ENCODE data around the gene SMYD1. TPM values are rescaled to one million over a fixed set of nuclear protein-coding genes. Genes with fewer than 3 reads are reported as not detected.

Gene SMYD1
- total RNA-seq, 1 experiment from 2014 or later, result not detected

DNA sequence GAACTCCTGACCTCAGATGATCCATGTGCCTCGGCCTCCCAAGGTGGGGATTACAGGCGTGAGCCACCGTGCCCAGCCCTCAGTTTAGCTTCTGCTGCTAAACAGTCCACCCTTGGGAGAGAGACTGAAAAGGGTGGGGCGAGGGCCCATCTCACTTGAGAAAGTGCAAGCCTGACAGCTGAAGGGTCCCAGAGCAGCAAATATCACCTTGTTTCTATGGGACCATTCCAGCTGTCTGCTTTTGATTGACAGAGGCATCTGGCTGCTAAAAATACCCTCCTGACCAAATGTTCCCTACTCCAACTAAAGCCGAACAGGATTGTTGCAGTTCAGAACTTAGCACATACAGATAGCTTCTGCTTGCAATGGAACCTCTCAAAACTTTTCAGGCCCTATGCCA, 436 bp upstream of the SMYD1 start:
- H3K9me2 ChIP-seq (ENCODE audit: insufficient read depth), result no peaks in the 10 kb centered on the region
- POLR2A ChIA-PET, result no interaction called here
- H3K4me3 ChIP-seq (replicated peaks in 1 of 2; ENCODE audit: low read depth in 1 of 2, low read length in 2 of 2), result no peak overlapping the region
- no peaks in the 10 kb centered on the region for H3K36me3 ChIP-seq (ENCODE audit: control insufficient read depth in 1 of 2, insufficient read depth in 2 of 2, low read length in 2 of 2)
- CTCF ChIA-PET, result no interaction called here
- H3K27ac ChIP-seq (ENCODE audit: low read depth, low read length), result no peak overlapping the region
- no peaks in the 10 kb centered on the region for H3K79me2 ChIP-seq (ENCODE audit: insufficient read depth, low read length)
- H3K4me1 ChIP-seq (ENCODE audit: control insufficient read depth in 1 of 2, insufficient read depth in 2 of 2, low read length in 2 of 2), result no peaks in the 10 kb centered on the region
- DNase-seq (ENCODE audit: low read depth, low spot score), result no peak
- intact Hi-C loops (cut with micrococcal nuclease), result loop anchor here (10.0 kb wide), 1 partner anchor 388 kb away; the partner anchor contains the start of gene FOXI3
- no peak overlapping the region for H2AFZ ChIP-seq (ENCODE audit: low read depth, low read length, poor library complexity, severe bottlenecking)
- H3K4me2 ChIP-seq (ENCODE audit: low read length), result no peak overlapping the region
- no peaks in the 10 kb centered on the region for H4K20me1 ChIP-seq (ENCODE audit: insufficient read depth)
- no peak for TF ChIP-seq ZNF274 (IDR thresholded peaks at IDR 0.05; ENCODE audit: low read depth, low read length)
- no peak for TF ChIP-seq ZFX (IDR thresholded peaks at IDR 0.05)
- TF ChIP-seq SIN3A (IDR thresholded peaks at IDR 0.05; ENCODE audit: low read depth), result no peak
- TF ChIP-seq, protein P1, sequence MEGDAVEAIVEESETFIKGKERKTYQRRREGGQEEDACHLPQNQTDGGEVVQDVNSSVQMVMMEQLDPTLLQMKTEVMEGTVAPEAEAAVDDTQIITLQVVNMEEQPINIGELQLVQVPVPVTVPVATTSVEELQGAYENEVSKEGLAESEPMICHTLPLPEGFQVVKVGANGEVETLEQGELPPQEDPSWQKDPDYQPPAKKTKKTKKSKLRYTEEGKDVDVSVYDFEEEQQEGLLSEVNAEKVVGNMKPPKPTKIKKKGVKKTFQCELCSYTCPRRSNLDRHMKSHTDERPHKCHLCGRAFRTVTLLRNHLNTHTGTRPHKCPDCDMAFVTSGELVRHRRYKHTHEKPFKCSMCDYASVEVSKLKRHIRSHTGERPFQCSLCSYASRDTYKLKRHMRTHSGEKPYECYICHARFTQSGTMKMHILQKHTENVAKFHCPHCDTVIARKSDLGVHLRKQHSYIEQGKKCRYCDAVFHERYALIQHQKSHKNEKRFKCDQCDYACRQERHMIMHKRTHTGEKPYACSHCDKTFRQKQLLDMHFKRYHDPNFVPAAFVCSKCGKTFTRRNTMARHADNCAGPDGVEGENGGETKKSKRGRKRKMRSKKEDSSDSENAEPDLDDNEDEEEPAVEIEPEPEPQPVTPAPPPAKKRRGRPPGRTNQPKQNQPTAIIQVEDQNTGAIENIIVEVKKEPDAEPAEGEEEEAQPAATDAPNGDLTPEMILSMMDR (IDR thresholded peaks at IDR 0.05 in 2 of 3, conservative IDR thresholded peaks at IDR 0.05 in 1 of 3; ENCODE audit: borderline replicate concordance in 1 of 3, insufficient read depth in 1 of 3, low read depth in 2 of 3, low read length in 2 of 3), result no peak
- no peak for TF ChIP-seq YY1 (IDR thresholded peaks at IDR 0.05; ENCODE audit: extremely low read depth, insufficient replicate concordance, low read depth, low read length)
- no peak for TF ChIP-seq EGR1 (IDR thresholded peaks at IDR 0.05; ENCODE audit: low read depth)
- H3K9ac ChIP-seq (ENCODE audit: low read length), result no peak overlapping the region
- BruUV-seq (replicated peaks), result no TSS peak
- no peaks in the 10 kb centered on the region for H3K27me3 ChIP-seq (ENCODE audit: insufficient read depth, low read length)
- ATAC-seq, result no peak
- RAD21 ChIA-PET (ENCODE audit: low non-redundant PET in 1 of 2, low total read pairs in 2 of 2, uncharacterized antibody in 2 of 2, unreplicated experiment in 2 of 2), result no interaction called here
- no peaks in the 10 kb centered on the region for H3K9me3 ChIP-seq (ENCODE audit: control insufficient read depth in 1 of 2, insufficient read depth in 1 of 2, low read depth in 1 of 2, low read length in 2 of 2)

DNA sequence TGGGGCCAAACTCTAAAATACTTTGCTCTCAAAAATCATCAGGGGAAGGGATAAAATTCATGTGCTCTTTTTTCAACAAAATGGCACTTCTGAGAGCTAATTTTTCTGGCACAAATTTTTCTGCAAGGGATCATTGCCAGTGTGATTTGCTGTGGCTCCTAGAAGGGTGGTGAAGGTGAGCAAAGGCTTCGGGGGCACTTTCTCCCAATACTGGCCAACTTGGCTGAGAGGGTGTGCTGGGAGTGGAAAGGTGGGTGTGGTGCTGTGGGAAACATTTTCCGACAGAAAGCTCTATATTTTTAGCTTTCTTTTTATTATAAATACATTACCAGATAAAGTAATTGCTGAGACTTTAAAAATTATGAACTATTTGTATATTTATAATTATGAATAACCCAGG, 419 bp downstream of the SMYD1 start:
- DNase-seq (ENCODE audit: low read depth, low spot score) (no peak), ATAC-seq (no peak)
- ChIA-PET POLR2A (no interaction called here), CTCF (interaction anchor here (2.4 kb wide), 1 partner anchor 8 kb away, joined by 11 read pairs; no protein-coding TSS in a partner anchor), RAD21 (ENCODE audit: low non-redundant PET in 1 of 2, low total read pairs in 2 of 2, uncharacterized antibody in 2 of 2, unreplicated experiment in 2 of 2) (no interaction called here)
- no peaks in the 10 kb centered on the region for H3K27me3 ChIP-seq (ENCODE audit: insufficient read depth, low read length)
- no peak overlapping the region for H3K27ac ChIP-seq (ENCODE audit: low read depth, low read length)
- no peak overlapping the region for H3K4me3 ChIP-seq (replicated peaks in 1 of 2; ENCODE audit: low read depth in 1 of 2, low read length in 2 of 2)
- no peaks in the 10 kb centered on the region for H3K9me3 ChIP-seq (ENCODE audit: control insufficient read depth in 1 of 2, insufficient read depth in 1 of 2, low read depth in 1 of 2, low read length in 2 of 2)
- no peaks in the 10 kb centered on the region for H3K79me2 ChIP-seq (ENCODE audit: insufficient read depth, low read length)
- H3K9ac ChIP-seq (ENCODE audit: low read length), result no peak overlapping the region
- no peaks in the 10 kb centered on the region for H3K36me3 ChIP-seq (ENCODE audit: control insufficient read depth in 1 of 2, insufficient read depth in 2 of 2, low read length in 2 of 2)
- no peaks in the 10 kb centered on the region for H3K4me1 ChIP-seq (ENCODE audit: control insufficient read depth in 1 of 2, insufficient read depth in 2 of 2, low read length in 2 of 2)
- H4K20me1 ChIP-seq (ENCODE audit: insufficient read depth), result no peaks in the 10 kb centered on the region
- no TSS peak for BruUV-seq (replicated peaks)
- H2AFZ ChIP-seq (ENCODE audit: low read depth, low read length, poor library complexity, severe bottlenecking), result no peak overlapping the region
- intact Hi-C loops (cut with micrococcal nuclease), result loop anchor here (10.0 kb wide), 1 partner anchor 387 kb away; the partner anchor contains the start of gene FOXI3
- H3K4me2 ChIP-seq (ENCODE audit: low read length), result no peak overlapping the region
- H3K9me2 ChIP-seq (ENCODE audit: insufficient read depth), result no peaks in the 10 kb centered on the region
- TF ChIP-seq TCF7L2 (IDR thresholded peaks at IDR 0.05; ENCODE audit: borderline replicate concordance, extremely low read depth, insufficient read depth, insufficient read length) (no peak), YY1 (IDR thresholded peaks at IDR 0.05; ENCODE audit: extremely low read depth, insufficient replicate concordance, low read depth, low read length) (no peak), POLR2AphosphoS5 (IDR thresholded peaks at IDR 0.05; ENCODE audit: low read depth, low read length) (no peak), ZFX (IDR thresholded peaks at IDR 0.05) (no peak), EGR1 (IDR thresholded peaks at IDR 0.05; ENCODE audit: low read depth) (no peak), ZNF274 (IDR thresholded peaks at IDR 0.05; ENCODE audit: low read depth, low read length) (no peak), FOSL1 (IDR thresholded peaks at IDR 0.05; ENCODE audit: low read depth) (no peak), CEBPB (IDR thresholded peaks at IDR 0.05; ENCODE audit: low read depth) (no peak), EZH2 (IDR thresholded peaks at IDR 0.05) (no peak), EZH2phosphoT487 (IDR thresholded peaks at IDR 0.05; ENCODE audit: borderline replicate concordance) (no peak)
- TF ChIP-seq, protein P1 (IDR thresholded peaks at IDR 0.05 in 2 of 3, conservative IDR thresholded peaks at IDR 0.05 in 1 of 3; ENCODE audit: borderline replicate concordance in 1 of 3, insufficient read depth in 1 of 3, low read depth in 2 of 3, low read length in 2 of 3), result no peak
- TF ChIP-seq, protein P2, sequence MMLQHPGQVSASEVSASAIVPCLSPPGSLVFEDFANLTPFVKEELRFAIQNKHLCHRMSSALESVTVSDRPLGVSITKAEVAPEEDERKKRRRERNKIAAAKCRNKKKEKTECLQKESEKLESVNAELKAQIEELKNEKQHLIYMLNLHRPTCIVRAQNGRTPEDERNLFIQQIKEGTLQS (IDR thresholded peaks at IDR 0.05), result no peak

All from HCT116 (cell line).